NCI-H2107 (cell line): ENCODE measurements around the gene NETO1.

Experiments
- DNase-seq: peaks from one replicate; lab custom pipeline; 2025; lab: John Stamatoyannopoulos, UW

The NETO1 gene

DNA sequence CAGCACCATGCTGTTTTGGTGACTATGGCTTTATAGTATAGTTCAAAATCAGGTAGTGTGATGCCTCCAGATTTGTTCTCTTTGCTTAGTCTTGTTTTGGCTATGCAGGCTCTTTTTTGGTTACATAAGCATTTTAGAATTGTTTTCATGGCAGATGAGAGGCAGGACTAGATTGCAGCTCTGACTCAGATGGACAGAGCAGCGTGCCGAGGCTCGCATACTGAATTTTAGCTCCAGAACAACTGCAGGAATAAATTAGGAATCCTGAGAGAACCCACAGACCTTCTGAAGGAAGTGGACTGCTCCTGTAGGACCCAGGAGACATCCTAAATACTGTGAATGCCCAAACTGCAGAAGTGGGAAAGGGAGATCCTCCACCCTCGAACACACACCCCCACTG is 141.6 kb downstream of the NETO1 start:
- DNase-seq, result no peak

DNA sequence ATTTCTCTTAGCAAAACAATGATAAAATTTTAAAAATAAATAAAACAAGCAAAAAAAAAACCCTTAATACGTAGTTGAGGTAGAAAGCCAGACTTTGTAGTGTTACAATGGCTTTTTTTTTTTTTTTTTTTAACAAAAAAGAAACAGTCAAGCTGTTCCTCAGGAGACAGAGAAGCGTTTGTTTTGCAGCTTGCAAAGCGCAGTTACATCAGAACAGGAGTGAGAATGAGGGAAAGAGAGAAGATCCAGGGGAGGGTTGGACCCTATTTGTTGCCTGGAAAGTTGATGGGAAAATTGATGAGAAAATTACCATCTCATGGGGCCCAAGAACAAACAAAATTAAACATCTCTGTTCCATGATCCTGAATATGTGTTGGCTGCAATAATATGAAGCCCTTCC is 146.5 kb downstream of the NETO1 start:
- no peak for DNase-seq

DNA sequence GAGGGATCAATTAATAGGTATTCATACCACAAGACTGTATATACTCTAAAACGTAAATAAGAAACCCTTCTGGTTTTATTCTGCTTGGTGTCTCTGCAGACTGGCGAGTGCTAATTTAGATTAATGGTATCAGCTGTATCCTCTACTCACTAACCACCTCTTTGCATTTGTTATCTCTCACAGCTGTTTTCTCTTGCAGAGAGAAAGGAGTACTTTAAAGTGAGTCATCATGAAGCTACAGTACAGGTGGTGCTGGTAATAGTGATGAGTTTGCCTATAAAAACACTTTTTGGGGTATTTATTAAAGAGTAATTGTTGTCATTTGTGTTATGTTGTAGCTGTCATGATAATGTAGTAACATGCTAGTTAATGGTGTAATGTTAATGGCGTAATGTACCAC is 147.7 kb downstream of the NETO1 start:
- DNase-seq, result no peak

DNA sequence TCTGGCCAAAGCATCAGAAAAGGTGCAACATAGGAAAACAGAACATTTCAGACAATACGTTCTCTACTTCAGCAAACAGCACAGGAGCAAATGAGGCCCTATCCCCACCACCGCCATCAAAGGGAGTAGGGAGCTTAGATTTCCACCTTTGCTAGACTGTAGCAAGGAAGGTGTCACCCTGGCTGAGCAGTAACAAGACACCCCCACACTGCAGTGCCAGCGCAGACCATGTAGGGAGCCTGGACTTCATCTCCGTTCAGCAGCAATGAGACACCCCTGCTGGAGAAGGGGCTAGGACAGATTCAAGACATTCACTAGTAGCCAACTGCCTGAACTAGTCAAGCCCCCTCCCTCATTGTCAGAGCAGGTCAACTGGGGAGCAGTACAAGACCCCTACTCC is 163.6 kb downstream of the NETO1 start:
- no peak for DNase-seq

DNA sequence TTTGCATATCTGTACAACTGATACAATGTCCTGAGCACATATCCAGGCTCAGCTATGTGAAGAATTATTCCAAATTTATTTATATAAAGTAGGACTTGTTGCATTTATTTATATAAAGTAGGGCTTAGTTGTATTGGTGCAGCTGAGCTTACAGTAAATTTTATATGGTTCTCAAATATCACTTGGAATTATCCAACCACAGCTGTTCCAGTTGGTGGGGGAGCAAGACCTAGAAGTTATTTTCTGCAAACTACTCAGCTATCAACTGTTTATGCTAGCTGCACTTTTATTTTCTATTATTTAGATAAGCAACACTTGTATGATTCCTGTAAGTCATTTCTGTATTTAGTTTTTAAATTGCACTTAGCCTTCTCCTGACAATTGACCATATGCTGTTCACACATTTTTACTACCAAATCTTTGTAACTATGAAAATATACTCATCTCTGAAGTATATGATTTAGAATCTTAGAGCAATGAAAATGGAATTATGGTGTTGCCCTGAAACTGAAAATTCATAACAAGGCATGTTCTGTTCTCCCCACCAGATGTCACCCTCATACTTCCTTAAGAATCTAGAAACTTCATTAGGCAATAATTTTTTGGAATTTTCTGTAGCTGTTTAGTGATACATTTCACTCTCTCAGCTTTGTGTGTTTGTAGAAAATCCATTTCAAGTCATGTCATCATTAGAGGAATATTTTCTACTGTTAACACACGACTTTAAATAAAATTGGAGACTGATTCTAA is 166.7 kb downstream of the NETO1 start:
- peak; percentile 32 for DNase-seq

DNA sequence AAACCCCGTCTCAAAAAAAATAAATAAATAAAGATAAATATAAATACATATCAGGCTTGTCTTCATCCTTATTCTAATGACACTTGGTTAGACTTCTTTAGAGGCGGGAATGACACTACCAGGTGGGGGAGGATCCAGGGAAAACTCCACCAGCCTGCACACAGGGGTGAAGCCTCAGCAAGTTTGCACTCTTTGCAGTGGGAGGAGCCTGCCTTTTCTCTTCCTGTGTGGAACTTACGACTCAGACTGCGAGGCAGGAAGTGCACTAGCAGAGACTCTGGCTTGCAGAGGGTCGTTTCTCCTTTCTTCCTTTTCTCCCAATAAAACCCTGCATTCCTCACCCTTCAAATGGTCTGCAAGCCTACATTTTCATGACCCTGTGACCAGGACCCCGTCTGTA is 170.1 kb downstream of the NETO1 start:
- DNase-seq, result no peak

DNA sequence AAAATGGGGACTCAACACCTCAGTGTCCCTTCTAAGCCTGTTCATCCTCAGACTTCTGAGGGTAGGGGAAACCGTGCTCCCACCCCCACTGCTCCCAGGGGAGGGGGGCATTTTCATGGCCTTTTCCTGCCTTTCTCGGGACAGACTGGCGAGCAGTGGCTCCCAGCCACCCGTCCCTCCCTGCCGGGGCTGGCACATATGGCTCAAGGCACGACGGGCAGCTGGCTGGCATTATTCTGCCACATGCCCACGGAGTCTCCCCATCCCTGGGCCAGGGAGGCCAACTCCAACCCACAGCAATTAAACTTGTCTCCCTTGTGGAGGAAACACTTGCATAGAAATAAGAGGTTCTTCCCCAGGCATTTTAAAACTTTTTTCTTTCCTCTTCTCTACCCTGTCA is 175.2 kb downstream of the NETO1 start:
- DNase-seq, result no peak
